NOMO-1 treated with dmso at 0.1 percent for 144 hours (cell line): ENCODE data around the gene MOGAT2.
A peak's percentile ranks its signal among the peaks of the same experiment; 100 is the strongest.
"Not testable (repeated sequence)": the region's sequence is repeated elsewhere in the genome, so short reads cannot be mapped to it uniquely, and the experiment has no call there.

Source experiments
- DNase-seq: peaks from one replicate; lab custom pipeline; 2025; ENCODE audit not compliant: unreplicated experiment; lab: John Stamatoyannopoulos, UW

Gene MOGAT2

DNA sequence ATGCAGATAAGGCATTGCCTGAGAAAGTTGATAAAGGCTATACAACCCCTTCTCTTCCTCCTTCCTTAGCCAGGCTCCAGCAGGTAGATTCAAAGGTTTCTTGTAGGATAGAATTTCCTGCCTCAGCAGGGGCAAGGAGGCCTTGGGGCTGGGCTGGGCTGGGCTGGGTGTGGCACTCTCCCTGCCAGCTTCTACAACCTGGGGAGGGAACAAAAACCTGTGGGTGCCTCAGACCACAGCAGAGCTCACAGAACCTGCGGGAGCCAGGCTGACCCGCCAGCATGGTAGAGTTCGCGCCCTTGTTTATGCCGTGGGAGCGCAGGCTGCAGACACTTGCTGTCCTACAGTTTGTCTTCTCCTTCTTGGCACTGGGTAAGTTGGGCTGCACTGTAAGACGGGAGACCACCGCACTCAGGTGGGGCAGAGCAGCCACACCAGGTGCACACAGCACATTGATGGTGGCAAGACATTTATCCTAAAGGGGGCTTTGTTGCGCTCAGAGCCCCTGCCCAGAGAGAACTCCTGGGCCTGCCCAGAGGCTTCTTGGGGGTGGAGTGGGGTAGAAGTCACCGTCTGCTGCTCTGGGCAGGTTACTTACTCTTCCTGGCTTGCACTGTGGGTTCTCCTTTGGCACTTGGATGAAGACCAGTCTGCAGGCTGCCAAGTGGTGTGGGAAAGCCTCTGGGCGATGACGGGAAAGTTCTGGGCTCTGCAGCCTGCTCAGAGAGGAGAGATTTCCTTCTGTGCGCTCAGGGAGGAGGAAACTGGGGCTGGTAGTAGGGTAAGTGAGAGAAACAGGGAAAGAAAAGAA lies at the start of gene MOGAT2:
MOGAT2 (plus strand) TSS at position 231 of the 811 bp plus-strand sequence; CDS start at position 282, 51 bp downstream.
- DNase-seq, result no peak

DNA sequence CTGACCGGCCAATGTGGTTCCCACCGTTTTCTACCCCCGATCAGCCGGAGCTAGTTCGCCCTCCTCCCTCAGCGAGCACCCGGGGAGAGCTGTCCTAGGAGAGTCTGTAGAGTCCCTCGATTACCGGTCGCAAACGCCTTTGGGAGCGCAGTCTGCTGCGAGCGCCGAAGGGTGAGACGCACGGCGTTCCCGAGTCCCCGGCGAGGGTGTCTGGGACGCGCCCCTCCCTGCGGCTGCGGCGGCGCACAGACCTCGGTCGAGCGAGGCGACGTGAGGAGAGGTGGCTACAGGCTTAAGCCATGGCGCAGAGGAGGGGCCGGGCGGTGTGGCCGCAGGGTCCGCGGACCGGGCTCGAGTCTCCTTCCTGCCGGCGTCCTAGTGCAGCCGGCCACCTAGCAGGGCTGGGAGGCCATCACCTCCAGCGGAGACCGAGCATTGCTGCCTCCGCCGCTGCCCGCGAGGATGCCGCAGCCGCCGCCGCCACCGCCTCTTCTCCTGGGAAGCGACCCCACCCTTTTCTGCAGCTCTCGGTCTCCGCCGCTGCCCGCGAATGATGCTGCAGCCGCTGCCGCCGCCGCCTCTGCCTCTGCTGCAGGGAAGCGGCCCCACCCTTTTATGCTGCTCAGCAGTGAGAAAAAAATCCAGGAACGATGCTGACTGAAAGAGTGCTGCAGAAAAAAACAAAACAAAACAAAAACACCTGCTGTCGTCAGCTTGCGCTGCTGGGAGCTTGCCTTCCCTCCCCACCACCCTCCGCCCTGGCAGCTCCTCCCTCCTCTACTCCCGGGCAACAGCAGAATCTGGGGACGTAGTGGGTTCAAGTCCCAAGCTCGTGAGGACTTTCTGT lies 49.0 kb upstream of the MOGAT2 start, which contains the start of gene MAP6:
MAP6 (minus strand) TSS at position 588 of the 847 bp plus-strand sequence. CDS start 669 bp downstream, outside the sequence.
- DNase-seq, result no peak

DNA sequence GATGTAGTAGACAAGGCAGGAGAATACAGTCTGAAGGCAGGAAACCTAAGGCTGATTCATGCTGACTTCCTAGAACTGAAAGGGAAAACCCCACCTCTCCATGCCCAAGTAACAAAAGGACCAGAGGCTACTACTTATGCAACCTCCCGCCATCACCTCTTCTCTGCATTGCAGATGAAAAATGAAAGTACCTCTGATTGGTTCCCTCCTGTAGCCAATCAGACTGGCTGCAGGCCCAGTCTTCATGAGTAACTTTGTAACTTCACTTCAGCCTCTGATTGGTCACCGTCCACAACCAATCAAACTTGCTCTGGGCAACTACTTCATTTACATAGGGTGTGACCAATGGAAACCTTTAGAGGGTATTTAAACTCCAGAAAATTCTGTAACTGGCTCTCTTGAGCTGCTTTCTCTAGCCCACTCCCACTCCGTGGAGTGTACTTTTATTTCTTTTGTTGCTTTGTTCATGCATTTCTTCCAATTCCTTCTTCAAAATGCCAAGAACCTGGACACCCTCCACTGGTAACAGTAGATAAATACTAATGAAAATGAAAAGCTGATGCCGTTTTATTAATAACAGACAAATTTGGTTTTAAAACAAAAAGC lies 43.6 kb upstream of the MOGAT2 start:
- no peak for DNase-seq

DNA sequence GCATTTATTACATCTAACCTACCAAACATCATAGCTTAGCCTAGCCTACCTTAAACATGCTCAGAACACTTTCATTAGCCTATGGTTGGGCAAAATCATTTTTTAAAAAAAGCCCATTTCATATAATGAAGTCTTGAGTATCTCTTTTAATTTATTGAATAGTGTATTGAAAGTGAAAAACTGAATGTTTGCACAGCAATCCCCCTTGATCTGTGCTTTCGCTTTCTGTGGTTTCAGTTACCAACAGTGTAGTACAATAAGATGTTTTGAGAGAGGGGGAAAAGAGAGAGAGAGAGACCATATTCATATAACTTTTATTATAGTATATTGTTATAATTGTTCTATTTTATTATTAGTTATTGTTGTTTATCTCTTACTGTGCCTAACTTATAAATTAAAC lies 40.4 kb upstream of the MOGAT2 start:
- DNase-seq, result no peak

DNA sequence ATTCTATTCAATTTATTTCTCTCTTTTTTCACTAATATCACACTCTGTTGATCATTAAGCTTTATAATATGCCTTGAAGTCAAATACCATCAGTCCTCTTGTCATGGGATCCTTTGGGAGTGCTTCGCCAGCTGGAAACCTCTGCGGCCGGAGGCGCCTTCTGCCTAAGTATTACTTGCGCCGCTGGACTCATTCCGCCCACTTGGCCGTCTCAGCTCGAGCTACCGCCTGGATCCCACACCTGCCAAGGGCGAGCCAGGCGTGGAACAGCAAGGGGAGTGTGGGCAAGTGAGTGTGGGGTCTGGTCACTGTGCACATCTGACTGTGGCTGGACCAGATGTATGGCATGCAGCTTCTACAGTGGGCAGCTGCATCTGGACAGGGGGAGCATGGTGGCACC lies 39.7 kb upstream of the MOGAT2 start:
- no peak for DNase-seq

DNA sequence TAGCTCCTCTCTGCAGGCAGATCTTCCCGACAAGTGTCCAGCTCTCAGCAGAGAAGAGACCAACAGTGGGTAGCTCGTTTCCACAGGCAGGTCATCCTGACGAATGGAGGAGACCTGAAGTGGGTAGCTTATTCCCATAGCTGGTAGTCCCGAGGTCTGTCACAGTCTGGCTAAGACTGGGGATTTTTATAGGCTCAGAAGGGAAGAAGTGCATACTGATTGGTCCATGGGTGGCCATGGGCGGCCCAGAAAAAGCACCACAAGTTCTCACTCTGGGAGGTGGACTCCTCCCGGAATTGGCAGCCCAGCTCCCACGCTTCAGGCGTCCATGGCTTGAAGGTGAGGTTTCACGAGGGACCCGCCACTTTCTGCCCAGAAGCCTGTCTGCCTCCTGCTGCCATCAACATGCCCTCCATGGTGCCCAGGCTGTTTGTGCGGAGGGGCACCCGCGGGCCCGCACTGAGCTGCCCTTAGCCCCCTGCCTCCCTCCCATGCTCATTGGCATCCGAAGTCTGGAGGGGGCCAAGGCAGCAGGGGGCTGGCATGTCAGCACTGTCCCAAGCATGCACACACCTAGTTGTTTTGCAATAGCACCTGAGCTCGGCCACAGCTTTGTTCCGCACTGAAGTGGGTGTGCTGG lies 38.9 kb upstream of the MOGAT2 start:
- DNase-seq, result no peak

DNA sequence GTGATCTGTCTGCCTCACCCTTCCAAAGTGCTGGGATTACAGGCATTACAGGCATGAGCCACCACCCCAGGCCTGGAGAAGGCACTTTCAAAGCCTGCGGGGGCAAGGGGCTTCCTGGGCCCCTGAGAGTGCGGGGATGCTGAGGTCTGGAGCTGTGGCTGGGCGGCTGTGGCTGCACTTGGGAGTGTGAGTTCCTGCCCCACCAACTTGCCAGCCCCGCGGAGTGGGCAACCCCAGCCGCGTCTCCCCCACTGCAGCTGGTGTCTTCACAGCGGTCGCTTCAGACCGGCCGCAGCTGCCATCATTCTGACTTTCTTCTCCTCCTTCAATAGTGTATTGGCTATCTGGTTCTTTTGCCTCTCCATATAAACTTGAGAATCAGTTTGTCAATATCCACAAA lies 38.1 kb upstream of the MOGAT2 start:
- DNase-seq, result no peak

DNA sequence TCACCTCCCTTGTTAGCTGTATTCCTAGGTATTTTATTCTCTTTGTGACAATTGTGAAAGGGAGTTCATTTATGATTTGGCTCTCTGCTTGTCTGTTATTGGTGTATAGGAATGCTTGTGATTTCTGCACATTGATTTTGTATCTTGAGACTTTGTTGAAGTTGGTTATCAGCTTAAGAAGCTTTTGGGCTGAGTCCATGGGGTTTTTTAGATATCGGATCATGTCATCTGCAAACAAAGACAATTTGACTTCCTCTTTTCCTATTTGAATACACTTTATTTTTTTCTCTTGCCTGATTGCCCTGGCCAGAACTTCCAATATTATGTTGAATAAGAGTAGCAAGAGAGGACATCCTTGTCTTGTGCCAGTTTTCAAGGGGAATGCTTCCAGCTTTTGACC lies 33.8 kb upstream of the MOGAT2 start:
- DNase-seq, result not testable (repeated sequence)

DNA sequence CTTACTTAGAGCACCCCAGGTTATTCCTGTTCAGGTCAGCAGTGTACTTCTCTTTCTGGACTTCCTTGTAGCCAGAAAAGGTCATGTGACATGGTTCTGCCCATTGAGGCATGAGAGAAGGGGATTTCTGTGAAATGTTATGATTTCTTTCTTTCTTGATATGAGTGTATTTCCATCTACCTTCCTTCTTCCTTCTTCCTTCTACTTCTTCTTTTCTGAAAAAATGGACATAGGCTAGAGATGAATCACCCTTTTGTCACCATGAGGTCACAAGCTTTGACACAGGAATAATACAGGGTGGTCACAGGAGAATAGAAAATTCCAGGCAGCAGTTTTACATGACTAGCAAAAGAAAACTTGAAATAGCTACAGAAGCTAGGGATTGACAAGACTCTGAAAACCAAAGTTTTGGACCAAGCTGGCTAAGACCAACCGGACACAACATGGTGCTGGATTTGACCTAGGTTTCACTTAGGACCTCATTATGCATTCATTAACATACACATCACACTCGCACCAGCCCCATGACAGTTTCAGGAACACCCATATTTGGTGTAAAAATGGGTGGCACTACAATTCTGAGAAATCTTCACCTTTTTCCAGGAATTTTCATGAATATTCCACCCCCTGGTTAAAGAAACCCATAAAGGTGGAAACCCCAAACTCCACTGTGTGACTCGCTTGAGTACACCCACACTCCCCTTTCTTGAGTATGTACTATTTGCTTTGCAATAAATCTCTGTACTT lies 27.6 kb upstream of the MOGAT2 start:
- no peak for DNase-seq

DNA sequence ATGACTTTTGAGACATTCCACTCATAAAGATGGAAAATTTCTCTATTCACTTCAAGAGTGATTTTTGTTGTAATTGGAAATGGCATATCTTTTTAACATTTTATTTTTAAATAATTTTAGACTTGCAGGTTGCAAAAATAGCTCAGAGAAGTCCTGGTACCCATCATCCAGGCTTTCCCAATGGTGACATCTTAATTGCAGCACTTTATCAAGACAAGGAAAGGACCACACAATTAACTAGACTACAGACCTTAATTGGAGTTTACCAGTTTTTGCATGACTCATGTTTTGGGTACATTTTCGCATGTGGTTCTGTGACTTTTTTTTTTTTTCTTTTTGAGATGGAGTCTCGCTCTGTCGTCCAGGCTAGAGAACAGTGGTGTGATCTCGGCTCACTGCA lies 25.8 kb upstream of the MOGAT2 start:
- no peak for DNase-seq

DNA sequence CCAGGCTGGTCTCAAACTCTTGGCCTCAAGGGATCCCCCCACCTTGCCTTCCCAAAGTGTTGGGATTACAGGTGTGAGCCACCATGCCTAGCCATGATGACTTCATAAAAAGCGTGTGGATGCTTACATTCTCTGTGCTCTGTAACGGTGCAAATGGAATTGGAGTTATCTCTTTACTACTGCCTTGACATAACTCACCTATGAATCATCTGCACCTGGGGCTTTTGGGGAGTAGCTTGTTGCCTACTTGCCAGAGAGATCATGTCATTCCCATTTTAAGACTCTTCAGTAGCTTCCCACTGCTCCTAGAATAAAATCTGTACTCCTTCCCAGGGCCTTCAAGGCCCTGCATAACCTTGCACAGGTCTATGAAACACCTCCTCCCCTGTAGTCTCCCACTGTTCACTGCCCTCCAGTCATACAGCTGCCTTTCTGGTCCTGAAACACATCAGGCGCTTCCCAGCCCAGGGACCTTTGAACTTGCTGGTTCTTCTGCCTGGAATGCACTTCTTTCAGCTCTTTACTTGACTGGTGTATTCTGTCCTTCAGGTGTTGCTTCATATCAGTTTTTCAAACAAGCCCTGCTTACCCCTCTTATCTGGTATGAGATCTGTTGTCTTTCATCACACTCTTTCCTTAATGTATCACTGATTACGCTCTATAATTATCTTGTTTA lies 19.6 kb upstream of the MOGAT2 start:
- no peak for DNase-seq

DNA sequence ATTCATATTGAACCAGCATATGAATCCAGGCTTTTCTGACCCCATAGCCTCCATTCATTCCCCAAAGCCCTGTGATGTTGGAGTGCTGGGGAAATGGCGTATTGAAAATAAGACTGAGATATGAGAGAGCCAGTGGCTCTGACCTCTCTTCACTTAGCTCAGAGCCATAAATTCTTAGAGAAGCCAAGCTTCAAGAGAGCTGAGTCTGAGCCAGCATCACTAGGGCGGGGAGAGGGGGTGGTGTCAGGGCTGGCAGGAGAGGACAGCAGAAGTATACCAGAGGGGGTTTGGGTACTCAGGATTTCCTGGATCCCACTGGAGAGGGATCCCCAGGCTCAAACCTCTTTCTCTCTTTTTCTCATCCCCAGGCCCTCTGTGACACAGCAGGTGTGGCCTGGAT lies 16.7 kb upstream of the MOGAT2 start:
- no peak for DNase-seq

DNA sequence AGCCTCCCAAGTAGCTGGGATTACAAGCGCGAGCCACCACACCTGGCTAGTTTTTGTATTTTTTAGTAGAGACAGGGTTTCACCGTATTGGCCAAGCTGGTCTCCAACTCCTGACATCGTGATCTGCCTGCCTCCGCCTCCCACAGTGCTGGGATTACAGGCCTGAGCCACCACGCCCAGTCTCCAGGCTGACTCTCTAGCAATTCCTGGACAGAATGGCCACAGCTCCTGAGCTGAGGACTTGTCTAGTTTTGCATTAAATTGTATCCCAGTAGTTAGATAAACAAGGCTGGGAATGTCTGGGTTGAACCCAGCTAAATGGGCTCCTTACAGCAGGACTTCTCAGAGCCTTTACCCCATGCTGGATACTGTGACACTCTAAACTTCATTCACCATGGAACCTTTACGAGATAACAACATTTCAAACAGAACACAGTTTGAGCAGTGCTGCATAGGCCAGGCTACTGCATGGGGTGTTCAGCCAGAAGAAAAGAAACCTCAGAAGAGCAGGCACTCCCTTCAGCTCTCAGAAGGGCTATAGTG lies 13.9 kb upstream of the MOGAT2 start:
- DNase-seq, result no peak

DNA sequence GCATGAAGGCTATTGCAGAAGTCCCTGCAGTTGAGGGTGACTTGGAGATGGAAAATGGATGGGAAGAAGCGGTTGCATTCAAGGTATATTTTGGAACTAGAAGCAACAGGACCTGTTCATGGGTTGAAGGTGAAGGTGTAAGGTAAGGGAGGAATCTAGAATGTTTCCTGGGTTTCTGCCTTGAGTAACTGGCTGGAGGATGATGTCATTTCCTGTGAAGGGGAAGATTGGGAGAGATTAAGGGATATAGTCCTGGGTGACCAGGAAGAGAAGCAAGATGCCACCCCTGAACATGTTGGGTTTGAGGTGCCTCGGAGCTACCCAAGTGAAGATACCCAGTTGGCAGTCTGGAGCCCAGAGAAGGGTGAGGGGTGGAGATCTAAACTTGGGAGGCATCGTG lies 12.1 kb upstream of the MOGAT2 start:
- DNase-seq, result no peak

DNA sequence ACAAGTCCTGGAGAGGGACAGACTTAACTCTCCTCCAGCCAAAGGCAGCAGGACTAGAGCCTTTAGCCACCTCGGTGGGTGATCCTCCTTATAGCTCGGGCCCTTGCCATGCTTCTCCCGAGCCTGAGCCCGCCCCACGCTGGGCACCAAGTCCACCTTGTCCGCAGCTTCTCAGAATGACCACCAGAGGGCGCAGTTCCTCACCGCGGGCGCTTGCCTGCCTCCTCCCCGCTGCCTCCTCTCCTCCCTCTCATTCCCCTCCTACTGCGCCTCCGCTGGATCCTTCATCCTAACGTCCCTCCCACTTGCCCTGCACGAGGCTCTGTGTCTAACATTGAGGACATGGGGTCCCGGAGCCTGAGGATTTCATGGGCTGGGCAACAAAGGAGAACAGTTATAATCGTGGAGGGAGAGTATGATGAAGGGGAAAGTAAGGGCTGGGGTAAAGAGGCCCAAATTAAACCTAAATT lies 11.3 kb upstream of the MOGAT2 start:
- DNase-seq, result peak; percentile 22

DNA sequence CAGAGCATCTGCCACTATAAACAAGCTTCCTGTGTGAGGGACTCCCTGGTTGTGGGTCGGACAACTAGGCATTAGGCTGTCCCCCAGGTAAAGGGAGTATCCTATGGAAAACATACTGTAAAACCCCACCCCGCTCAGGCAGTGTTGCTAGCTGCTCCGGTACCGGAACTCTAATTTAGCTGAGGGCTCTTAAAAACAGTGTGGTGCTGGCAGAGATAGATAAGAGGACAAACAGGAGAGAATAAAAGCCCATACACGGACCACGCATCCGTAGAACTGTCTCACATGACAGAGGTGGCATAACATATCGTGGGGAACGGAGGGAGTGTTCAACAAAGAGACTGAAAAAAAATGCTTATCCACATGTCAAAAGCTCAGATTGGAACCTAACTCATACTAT lies 3.4 kb upstream of the MOGAT2 start:
- DNase-seq, result no peak

DNA sequence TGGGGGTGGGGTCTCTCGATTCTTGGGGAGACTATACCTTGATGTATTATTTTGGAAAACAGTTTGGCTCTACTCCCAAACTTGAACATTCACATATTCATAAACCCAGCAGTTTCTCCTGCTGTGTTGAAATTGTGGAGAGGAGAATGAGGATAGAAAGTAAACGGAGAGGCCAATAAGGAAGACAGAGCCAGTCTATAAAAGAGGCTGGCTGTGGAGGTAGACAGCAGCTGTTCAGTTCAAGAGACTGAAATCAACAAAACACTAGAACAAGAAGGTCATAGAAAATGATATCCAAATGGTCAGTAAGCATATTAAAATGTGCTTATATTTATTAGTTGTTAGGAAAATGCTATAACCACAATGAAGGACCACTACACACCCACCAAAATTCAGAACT lies 1.9 kb upstream of the MOGAT2 start:
- DNase-seq, result no peak

DNA sequence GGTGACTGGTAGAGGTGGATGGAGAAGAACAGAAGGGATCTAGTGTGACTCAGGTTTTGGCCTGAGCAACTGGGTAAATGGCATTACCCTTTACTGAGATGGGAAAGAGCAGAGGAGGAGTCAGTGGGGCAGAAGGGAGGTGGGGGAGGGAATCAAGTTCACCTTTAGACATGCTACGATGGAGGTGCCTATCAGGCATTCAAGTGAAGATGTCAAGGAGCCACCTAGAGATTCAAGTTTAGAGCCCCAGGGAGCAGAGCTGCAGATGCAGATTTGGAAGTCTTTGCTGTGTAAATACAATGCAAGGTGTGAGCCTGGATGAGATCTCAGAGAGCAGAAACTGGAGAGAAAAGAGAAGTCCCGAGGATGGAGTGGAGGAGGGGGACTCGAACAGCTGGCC lies 979 bp upstream of the MOGAT2 start:
- no peak for DNase-seq
